GF-D8 (cell line): ENCODE measurements around the gene IL6R.

Source experiments
- DNase-seq: peaks from one replicate; lab custom pipeline; 2025; lab: John Stamatoyannopoulos, UW

IL6R gene

GRCh38 chr1:154517661-154518060 is 112.5 kb downstream of the IL6R start:
- no peak for DNase-seq
